HEK293 (cell line): Measurements from ENCODE around the gene BAZ2B.

Experiments
- KLF1 ChIP-seq: fragments of 450-650 bp; formaldehyde crosslinking; IDR thresholded peaks from 2 replicates; pipeline ENCODE4 v1.5.1; 2016; ENCODE audit warnings: missing biosample characterization, missing genetic modification characterization
- KLF7 ChIP-seq: fragments of 450-650 bp; formaldehyde crosslinking; IDR thresholded peaks from 2 replicates; pipeline ENCODE4 v1.5.1; 2016; ENCODE audit warnings: missing biosample characterization, missing genetic modification characterization, borderline replicate concordance
- RBAK ChIP-seq: fragments of 450-650 bp; formaldehyde crosslinking; IDR thresholded peaks from 2 replicates; pipeline ENCODE4 v1.5.1; 2016; ENCODE audit warnings: missing biosample characterization, missing genetic modification characterization
- ZFP37 ChIP-seq: fragments of 450-650 bp; formaldehyde crosslinking; IDR thresholded peaks from 2 replicates; pipeline ENCODE4 v1.5.1; 2016; ENCODE audit warnings: missing biosample characterization, missing genetic modification characterization
- ZFP41 ChIP-seq: fragments of 450-650 bp; formaldehyde crosslinking; IDR thresholded peaks from 2 replicates; pipeline ENCODE4 v1.5.1; 2016; ENCODE audit warnings: missing biosample characterization, missing genetic modification characterization, borderline replicate concordance
- ZNF146 ChIP-seq: fragments of 450-650 bp; formaldehyde crosslinking; IDR thresholded peaks from 2 replicates; pipeline ENCODE4 v1.5.1; 2016; ENCODE audit warnings: missing biosample characterization, missing genetic modification characterization
- ZNF311 ChIP-seq: fragments of 450-650 bp; formaldehyde crosslinking; IDR thresholded peaks from 2 replicates; pipeline ENCODE4 v1.5.1; 2017; ENCODE audit warnings: missing biosample characterization, missing genetic modification characterization, borderline replicate concordance
- ZNF670 ChIP-seq: fragments of 450-650 bp; formaldehyde crosslinking; IDR thresholded peaks from 2 replicates; pipeline ENCODE4 v1.5.1; 2016; ENCODE audit warnings: missing biosample characterization, missing genetic modification characterization, low read depth
- ZSCAN23 ChIP-seq: fragments of 450-650 bp; formaldehyde crosslinking; IDR thresholded peaks from 2 replicates; pipeline ENCODE4 v1.5.1; 2016; ENCODE audit warnings: missing biosample characterization, missing genetic modification characterization
- TF ChIP-seq, protein P1 (sequence below): fragments of 450-650 bp; formaldehyde crosslinking; IDR thresholded peaks from 2 replicates; pipeline ENCODE4 v1.5.1; 2016; ENCODE audit warnings: missing biosample characterization, missing genetic modification characterization
- TF ChIP-seq, protein P2 (sequence below): IDR thresholded peaks from 2 replicates; pipeline ENCODE4 v1.6.1; 2011; ENCODE audit warnings: mild to moderate bottlenecking, low read depth, low read length, borderline replicate concordance
- TF ChIP-seq, protein P3 (sequence below): fragments of 450-650 bp; formaldehyde crosslinking; IDR thresholded peaks from 2 replicates; pipeline ENCODE4 v1.5.1; 2017; ENCODE audit warnings: missing biosample characterization, missing genetic modification characterization
- TF ChIP-seq, protein P4 (sequence below): fragments of 450-650 bp; formaldehyde crosslinking; IDR thresholded peaks from 2 replicates; pipeline ENCODE4 v1.5.1; 2016; ENCODE audit warnings: missing biosample characterization, missing genetic modification characterization
- TF ChIP-seq, protein P5 (sequence below): fragments of 450-650 bp; formaldehyde crosslinking; IDR thresholded peaks from 2 replicates; pipeline ENCODE4 v1.5.1; 2017; ENCODE audit warnings: missing biosample characterization, mild to moderate bottlenecking, missing genetic modification characterization, moderate library complexity

DNA sequence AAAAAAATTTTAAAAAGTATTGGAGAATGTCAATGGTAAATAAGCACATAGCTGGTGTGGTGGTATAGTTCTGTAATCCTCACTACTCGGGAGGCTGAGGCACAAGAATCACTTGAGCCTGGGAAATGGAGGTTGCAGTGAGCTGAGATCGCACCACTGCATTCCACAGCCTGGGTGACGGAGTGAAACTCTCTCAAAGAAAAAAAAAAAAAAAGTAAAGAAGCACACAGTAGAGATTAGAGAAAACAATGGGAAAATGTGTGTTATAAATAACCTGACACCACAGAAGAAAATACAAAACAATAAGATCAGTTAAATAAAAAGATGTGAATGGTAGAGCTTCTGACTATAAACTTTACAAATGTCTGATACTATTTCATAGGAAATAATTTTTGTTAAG is 166.2 kb downstream of the BAZ2B start:
- TF ChIP-seq ZNF670 (tag by site-specific recombination) (no peak), ZNF146 (tag by site-specific recombination) (no peak), ZFP41 (tag by site-specific recombination) (no peak), RBAK (tag by site-specific recombination) (no peak), ZSCAN23 (no peak), KLF7 (tag by site-specific recombination) (no peak), ZNF311 (tag by site-specific recombination) (no peak), KLF1 (tag by site-specific recombination) (no peak), ZFP37 (tag by site-specific recombination) (no peak)
- TF ChIP-seq, protein P1, sequence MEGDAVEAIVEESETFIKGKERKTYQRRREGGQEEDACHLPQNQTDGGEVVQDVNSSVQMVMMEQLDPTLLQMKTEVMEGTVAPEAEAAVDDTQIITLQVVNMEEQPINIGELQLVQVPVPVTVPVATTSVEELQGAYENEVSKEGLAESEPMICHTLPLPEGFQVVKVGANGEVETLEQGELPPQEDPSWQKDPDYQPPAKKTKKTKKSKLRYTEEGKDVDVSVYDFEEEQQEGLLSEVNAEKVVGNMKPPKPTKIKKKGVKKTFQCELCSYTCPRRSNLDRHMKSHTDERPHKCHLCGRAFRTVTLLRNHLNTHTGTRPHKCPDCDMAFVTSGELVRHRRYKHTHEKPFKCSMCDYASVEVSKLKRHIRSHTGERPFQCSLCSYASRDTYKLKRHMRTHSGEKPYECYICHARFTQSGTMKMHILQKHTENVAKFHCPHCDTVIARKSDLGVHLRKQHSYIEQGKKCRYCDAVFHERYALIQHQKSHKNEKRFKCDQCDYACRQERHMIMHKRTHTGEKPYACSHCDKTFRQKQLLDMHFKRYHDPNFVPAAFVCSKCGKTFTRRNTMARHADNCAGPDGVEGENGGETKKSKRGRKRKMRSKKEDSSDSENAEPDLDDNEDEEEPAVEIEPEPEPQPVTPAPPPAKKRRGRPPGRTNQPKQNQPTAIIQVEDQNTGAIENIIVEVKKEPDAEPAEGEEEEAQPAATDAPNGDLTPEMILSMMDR (tag by site-specific recombination), result no peak
- TF ChIP-seq, protein P2, sequence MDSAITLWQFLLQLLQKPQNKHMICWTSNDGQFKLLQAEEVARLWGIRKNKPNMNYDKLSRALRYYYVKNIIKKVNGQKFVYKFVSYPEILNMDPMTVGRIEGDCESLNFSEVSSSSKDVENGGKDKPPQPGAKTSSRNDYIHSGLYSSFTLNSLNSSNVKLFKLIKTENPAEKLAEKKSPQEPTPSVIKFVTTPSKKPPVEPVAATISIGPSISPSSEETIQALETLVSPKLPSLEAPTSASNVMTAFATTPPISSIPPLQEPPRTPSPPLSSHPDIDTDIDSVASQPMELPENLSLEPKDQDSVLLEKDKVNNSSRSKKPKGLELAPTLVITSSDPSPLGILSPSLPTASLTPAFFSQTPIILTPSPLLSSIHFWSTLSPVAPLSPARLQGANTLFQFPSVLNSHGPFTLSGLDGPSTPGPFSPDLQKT, result no peak
- TF ChIP-seq, protein P3, sequence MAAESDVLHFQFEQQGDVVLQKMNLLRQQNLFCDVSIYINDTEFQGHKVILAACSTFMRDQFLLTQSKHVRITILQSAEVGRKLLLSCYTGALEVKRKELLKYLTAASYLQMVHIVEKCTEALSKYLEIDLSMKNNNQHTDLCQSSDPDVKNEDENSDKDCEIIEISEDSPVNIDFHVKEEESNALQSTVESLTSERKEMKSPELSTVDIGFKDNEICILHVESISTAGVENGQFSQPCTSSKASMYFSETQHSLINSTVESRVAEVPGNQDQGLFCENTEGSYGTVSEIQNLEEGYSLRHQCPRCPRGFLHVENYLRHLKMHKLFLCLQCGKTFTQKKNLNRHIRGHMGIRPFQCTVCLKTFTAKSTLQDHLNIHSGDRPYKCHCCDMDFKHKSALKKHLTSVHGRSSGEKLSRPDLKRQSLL, result no peak
- TF ChIP-seq, protein P4, sequence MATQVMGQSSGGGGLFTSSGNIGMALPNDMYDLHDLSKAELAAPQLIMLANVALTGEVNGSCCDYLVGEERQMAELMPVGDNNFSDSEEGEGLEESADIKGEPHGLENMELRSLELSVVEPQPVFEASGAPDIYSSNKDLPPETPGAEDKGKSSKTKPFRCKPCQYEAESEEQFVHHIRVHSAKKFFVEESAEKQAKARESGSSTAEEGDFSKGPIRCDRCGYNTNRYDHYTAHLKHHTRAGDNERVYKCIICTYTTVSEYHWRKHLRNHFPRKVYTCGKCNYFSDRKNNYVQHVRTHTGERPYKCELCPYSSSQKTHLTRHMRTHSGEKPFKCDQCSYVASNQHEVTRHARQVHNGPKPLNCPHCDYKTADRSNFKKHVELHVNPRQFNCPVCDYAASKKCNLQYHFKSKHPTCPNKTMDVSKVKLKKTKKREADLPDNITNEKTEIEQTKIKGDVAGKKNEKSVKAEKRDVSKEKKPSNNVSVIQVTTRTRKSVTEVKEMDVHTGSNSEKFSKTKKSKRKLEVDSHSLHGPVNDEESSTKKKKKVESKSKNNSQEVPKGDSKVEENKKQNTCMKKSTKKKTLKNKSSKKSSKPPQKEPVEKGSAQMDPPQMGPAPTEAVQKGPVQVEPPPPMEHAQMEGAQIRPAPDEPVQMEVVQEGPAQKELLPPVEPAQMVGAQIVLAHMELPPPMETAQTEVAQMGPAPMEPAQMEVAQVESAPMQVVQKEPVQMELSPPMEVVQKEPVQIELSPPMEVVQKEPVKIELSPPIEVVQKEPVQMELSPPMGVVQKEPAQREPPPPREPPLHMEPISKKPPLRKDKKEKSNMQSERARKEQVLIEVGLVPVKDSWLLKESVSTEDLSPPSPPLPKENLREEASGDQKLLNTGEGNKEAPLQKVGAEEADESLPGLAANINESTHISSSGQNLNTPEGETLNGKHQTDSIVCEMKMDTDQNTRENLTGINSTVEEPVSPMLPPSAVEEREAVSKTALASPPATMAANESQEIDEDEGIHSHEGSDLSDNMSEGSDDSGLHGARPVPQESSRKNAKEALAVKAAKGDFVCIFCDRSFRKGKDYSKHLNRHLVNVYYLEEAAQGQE (tag by site-specific recombination), result no peak
- TF ChIP-seq, protein P5, sequence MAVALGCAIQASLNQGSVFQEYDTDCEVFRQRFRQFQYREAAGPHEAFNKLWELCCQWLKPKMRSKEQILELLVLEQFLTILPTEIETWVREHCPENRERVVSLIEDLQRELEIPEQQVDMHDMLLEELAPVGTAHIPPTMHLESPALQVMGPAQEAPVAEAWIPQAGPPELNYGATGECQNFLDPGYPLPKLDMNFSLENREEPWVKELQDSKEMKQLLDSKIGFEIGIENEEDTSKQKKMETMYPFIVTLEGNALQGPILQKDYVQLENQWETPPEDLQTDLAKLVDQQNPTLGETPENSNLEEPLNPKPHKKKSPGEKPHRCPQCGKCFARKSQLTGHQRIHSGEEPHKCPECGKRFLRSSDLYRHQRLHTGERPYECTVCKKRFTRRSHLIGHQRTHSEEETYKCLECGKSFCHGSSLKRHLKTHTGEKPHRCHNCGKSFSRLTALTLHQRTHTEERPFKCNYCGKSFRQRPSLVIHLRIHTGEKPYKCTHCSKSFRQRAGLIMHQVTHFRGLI (tag by site-specific recombination), result no peak
